GM23338 (cell line): ENCODE results near the gene NMS. TPM values are rescaled to one million over a fixed set of nuclear protein-coding genes. Genes with fewer than 3 reads are reported as not detected.

ENCODE experiments used
- ATAC-seq: fragments of 200-7000 bp; cut with Tn5 transposase; 3 replicates; pipeline ENCODE4 v1.9.1; 2020
- DNase-seq: peaks from one replicate; pipeline ENCODE4 v3.0.0-alpha.2; 2015; ENCODE audit warnings: low spot score
- H2AFZ ChIP-seq: fragments of 200-600 bp; sonication (generic); 2 replicates; pipeline ENCODE4 v1.8.0; 2016; ENCODE audit warnings: antibody characterized with exemption, mild to moderate bottlenecking, moderate library complexity
- H3F3A ChIP-seq: fragments of 200-600 bp; sonication (generic); replicated peaks from 2 replicates; pipeline ENCODE4 v1.8.0; 2017; ENCODE audit warnings: antibody characterized with exemption, mixed run types, low read depth
- H3K27ac ChIP-seq: fragments of 200-600 bp; sonication (generic); 2 replicates; pipeline ENCODE4 v1.6.1; 2016; ENCODE audit warnings: low read depth
- H3K27me3 ChIP-seq: fragments of 200-600 bp; sonication (generic); 2 replicates; pipeline ENCODE4 v1.8.0; 2016; ENCODE audit warnings: mild to moderate bottlenecking, mixed run types, moderate library complexity; ENCODE audit not compliant: insufficient read depth
- H3K36me3 ChIP-seq: fragments of 200-600 bp; sonication (generic); 2 replicates; pipeline ENCODE4 v1.8.0; 2016; ENCODE audit warnings: mild to moderate bottlenecking; ENCODE audit not compliant: insufficient read depth
- H3K4me1 ChIP-seq: fragments of 200-600 bp; sonication (generic); 2 replicates; pipeline ENCODE4 v1.8.0; 2016; ENCODE audit warnings: mild to moderate bottlenecking, moderate library complexity; ENCODE audit not compliant: insufficient read depth
- H3K4me2 ChIP-seq: fragments of 200-600 bp; sonication (generic); 2 replicates; pipeline ENCODE4 v1.7.1; 2017; ENCODE audit warnings: mixed run types
- H3K4me3 ChIP-seq: fragments of 200-600 bp; sonication (generic); 2 replicates; pipeline ENCODE4 v1.6.1; 2016; ENCODE audit warnings: mixed run types
- H3K79me2 ChIP-seq: fragments of 200-600 bp; sonication (generic); replicated peaks from 2 replicates; pipeline ENCODE4 v1.8.0; 2017; ENCODE audit warnings: mild to moderate bottlenecking; ENCODE audit not compliant: insufficient read depth
- H3K9me2 ChIP-seq: fragments of 200-600 bp; sonication (generic); 2 replicates; pipeline ENCODE4 v1.8.0; 2017; ENCODE audit not compliant: insufficient read depth
- H4K20me1 ChIP-seq: fragments of 200-600 bp; sonication (generic); replicated peaks from 2 replicates; pipeline ENCODE4 v1.8.0; 2017; ENCODE audit warnings: mild to moderate bottlenecking; ENCODE audit not compliant: insufficient read depth
- H3K27ac Mint-ChIP-seq: 2 replicates; pipeline ENCODE4 v1.8.0; 2020; ENCODE audit warnings: inconsistent platforms, mild to moderate bottlenecking, moderate library complexity, mixed read lengths
- H3K27me3 Mint-ChIP-seq: 3 replicates; pipeline ENCODE4 v1.8.0; 2022; ENCODE audit warnings: low read depth, mild to moderate bottlenecking, moderate library complexity, mixed read lengths, inconsistent platforms; ENCODE audit not compliant: insufficient read depth, poor library complexity
- H3K36me3 Mint-ChIP-seq: 3 replicates; pipeline ENCODE4 v1.8.0; 2021; ENCODE audit warnings: low read depth, mild to moderate bottlenecking, inconsistent platforms, moderate library complexity, mixed read lengths
- H3K4me1 Mint-ChIP-seq: 3 replicates; pipeline ENCODE4 v1.8.0; 2020; ENCODE audit warnings: mild to moderate bottlenecking, inconsistent platforms, mixed read lengths
- H3K4me3 Mint-ChIP-seq: 3 replicates; pipeline ENCODE4 v1.8.0; 2021; ENCODE audit warnings: moderate library complexity, mild to moderate bottlenecking, inconsistent platforms, mixed read lengths
- H3K9me3 Mint-ChIP-seq: 3 replicates; pipeline ENCODE4 v1.8.0; 2020; ENCODE audit warnings: moderate library complexity, mild to moderate bottlenecking, inconsistent platforms, mixed read lengths
- EZH2 ChIP-seq: fragments of 200-600 bp; sonication (generic); IDR thresholded peaks from one replicate; pipeline ENCODE4 v1.8.0; 2017; ENCODE audit warnings: antibody characterized with exemption, mild to moderate bottlenecking, low read depth; ENCODE audit not compliant: unreplicated experiment
- JUNB ChIP-seq: IDR thresholded peaks from one replicate; pipeline ENCODE4 v1.6.1; 2016; ENCODE audit warnings: antibody characterized with exemption; ENCODE audit not compliant: unreplicated experiment
- NANOG ChIP-seq: IDR thresholded peaks from 2 replicates; pipeline ENCODE4 v1.6.1; 2016; ENCODE audit warnings: antibody characterized with exemption, borderline replicate concordance
- ZNF331 ChIP-seq: fragments of 250-450 bp; sonication (Bioruptor Pico); IDR thresholded peaks from 2 replicates; pipeline ENCODE4 v1.5.0; 2020; ENCODE audit warnings: low read depth, mild to moderate bottlenecking, moderate library complexity
- ZNF462 ChIP-seq: fragments of 250-450 bp; sonication (Bioruptor Pico); IDR thresholded peaks from 2 replicates; pipeline ENCODE4 v1.5.0; 2020; ENCODE audit warnings: mild to moderate bottlenecking, moderate library complexity
- polyA plus RNA-seq: library from polyadenylated mRNA; unstranded; fragments of >200 nt; fragmentation: Nextera tagmentation; extraction: Ambion mirVana; gene quantifications from 2 replicates; pipeline ENCODE4 v1.2.1, GENCODE V29; 2016
- total RNA-seq: library from RNA; depleted of rRNA; stranded (reverse); fragments of >200 nt; shearing (Covaris generic); gene quantifications from 2 replicates; pipeline ENCODE4 v1.2.3, GENCODE V29; 2014
- TF ChIP-seq, protein P1 (sequence below), 2 experiments: fragments of 200-600 bp in 1 of 2; sonication (generic) in 1 of 2; conservative IDR thresholded peaks; 2 replicates each; pipeline versions ENCODE4 v1.5.1 to v1.6.1; 2016 to 2017; ENCODE audit warnings: antibody characterized with exemption in 2 of 2, low read depth in 2 of 2, mild to moderate bottlenecking in 2 of 2, moderate library complexity in 1 of 2

The NMS gene
- total and polyA plus RNA-seq, 2 experiments from 2014 or later: not detected

GRCh38 chr2:100429726-100430125, 40.6 kb upstream of the NMS start (continued):
- TF ChIP-seq ZNF462: no peak
- TF ChIP-seq, protein P1, sequence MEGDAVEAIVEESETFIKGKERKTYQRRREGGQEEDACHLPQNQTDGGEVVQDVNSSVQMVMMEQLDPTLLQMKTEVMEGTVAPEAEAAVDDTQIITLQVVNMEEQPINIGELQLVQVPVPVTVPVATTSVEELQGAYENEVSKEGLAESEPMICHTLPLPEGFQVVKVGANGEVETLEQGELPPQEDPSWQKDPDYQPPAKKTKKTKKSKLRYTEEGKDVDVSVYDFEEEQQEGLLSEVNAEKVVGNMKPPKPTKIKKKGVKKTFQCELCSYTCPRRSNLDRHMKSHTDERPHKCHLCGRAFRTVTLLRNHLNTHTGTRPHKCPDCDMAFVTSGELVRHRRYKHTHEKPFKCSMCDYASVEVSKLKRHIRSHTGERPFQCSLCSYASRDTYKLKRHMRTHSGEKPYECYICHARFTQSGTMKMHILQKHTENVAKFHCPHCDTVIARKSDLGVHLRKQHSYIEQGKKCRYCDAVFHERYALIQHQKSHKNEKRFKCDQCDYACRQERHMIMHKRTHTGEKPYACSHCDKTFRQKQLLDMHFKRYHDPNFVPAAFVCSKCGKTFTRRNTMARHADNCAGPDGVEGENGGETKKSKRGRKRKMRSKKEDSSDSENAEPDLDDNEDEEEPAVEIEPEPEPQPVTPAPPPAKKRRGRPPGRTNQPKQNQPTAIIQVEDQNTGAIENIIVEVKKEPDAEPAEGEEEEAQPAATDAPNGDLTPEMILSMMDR (conservative IDR thresholded peaks at IDR 0.05; ENCODE audit: low read depth in 2 of 2): no peak

DNA sequence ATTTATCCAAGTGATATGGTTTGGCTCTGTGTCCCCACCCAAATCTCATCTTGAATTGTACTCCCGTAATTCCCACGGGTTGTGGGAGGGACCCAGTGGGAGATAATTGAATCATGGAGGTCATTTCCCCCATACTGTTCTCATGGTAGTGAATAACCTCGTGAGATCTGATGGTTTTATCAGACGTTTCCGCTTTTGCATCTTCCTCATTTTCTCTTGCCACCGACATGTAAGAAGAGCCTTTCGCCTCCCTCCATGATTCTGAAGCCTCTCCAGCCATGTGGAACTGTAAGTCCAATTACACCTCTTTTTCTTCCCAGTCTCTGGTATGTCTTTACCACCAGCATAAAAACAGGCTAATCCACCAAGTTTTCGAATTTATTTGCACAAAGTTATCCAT, 32.5 kb upstream of the NMS start:
- TF ChIP-seq ZNF331 (no peak), JUNB (no peak), NANOG (no peak), EZH2 (no peak)
- no peaks in the 10 kb centered on the region for H3K36me3 ChIP-seq
- Mint-ChIP-seq H3K4me3 (no peak overlapping the region), H3K27me3 (no peaks in the 10 kb centered on the region), H3K36me3 (no peaks in the 10 kb centered on the region), H3K9me3 (no peaks in the 10 kb centered on the region), H3K27ac (no peak overlapping the region), H3K4me1 (no peaks in the 10 kb centered on the region)
- no peaks in the 10 kb centered on the region for H3K79me2 ChIP-seq
- H2AFZ ChIP-seq: no peak overlapping the region
- DNase-seq (no peak), ATAC-seq (no peak)
- no peaks in the 10 kb centered on the region for H3K4me1 ChIP-seq
- no peak overlapping the region for H3K4me2 ChIP-seq
- no peaks in the 10 kb centered on the region for H3K9me2 ChIP-seq
- H3K27ac ChIP-seq: no peak overlapping the region
- H3F3A ChIP-seq: no peaks in the 10 kb centered on the region
- H3K4me3 ChIP-seq: no peak overlapping the region
- no peaks in the 10 kb centered on the region for H4K20me1 ChIP-seq
- no peaks in the 10 kb centered on the region for H3K27me3 ChIP-seq
